CD4-positive, alpha-beta T cell treated with Interleukin-2 at 100 ng/mL for 4 hours (primary cell): ENCODE results near the gene ITGA3.
"Not testable (repeated sequence)": the region's sequence is repeated elsewhere in the genome, so short reads cannot be mapped to it uniquely, and the experiment has no call there.

ENCODE experiments used
- DNase-seq: peaks from one replicate; pipeline ENCODE4 v3.0.0-alpha.2; 2020; ENCODE audit warnings: low spot score

The ITGA3 gene

GRCh38 chr17:50052241-50052796 is 3.6 kb upstream of the ITGA3 start:
- no peak for DNase-seq

GRCh38 chr17:50052822-50053653 is 2.9 kb upstream of the ITGA3 start:
- no peak for DNase-seq

DNA sequence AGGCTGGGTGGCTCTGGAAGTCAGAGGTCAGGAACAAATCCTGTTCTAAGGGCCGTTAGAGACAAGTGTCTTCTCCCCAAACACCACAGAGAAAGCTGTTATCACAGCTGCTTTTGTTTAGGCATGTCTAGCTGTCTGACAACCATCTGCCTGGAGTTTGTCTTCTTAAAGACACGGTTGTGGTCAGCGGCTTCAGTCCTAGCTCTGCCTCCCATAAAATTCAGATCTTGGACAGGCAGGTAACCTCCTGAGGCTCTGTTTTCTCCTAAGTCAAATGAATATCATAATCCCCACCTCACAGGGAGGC is 2.3 kb upstream of the ITGA3 start:
- DNase-seq: no peak

DNA sequence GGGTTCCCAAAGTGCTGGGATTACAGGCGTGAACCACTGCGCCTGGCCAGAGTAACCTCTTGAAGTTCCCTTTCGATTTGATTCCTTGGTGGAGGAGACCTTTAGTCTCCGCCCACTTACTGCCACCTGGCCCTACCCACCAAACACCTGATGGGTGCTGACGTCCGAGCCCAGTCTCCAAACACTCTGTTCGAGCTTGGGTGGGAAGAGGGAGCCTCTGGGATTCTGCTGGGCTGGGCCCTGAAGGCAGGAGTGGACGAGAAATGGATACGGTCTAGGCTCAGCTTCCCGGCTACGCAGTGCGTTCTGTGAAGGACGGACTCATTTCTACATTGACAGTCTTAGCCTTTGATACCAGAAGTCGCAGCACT is 870 bp upstream of the ITGA3 start:
- peak; percentile 18 for DNase-seq

DNA sequence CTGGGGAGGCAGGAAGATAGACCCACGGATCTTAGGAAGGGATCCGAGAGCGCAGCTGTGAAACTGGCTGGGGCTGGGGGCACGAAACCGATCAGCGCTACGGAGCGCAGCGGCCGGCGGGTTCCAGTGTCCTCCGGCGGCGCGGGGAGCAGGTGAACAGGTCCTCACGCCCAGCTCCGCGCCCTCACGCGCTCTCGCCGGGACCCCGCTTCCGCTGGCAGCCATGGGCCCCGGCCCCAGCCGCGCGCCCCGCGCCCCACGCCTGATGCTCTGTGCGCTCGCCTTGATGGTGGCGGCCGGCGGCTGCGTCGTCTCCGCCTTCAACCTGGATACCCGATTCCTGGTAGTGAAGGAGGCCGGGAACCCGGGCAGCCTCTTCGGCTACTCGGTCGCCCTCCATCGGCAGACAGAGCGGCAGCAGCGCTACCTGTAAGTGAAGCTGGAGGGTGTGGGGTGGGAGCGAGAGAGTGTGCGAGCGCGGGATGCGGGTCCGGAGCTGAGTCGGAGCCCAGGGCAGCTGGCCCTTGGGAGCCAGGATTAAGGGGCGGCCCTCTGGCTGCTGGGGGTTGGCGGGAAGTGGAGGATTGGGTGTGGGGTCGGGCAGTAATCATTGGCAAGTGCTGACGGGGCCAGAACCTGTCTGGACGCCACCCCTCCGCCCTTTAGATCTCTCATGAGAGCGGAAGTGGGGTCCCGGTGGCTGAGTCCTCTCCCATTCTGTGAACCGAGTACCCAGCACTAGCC is 479 bp downstream of the ITGA3 start:
- peak; percentile 60 for DNase-seq

DNA sequence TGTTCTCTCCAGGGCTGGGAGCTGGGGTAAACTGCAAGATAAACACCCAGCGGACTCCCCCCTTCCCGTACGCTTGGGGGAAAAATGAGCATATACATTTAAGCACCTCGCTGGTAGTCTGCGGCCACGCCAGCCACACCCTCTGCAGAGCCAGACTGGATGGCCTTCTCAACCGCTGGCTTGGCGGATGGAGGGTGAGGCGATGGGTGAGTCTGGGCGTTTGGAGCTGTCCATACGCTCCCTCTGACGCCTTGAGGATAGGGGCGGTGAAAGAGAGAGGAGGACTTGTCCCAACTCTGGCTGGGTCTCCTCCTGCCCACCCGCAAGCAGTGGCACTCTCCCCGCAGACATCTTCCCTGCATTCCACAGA is 1.0 kb downstream of the ITGA3 start:
- no peak for DNase-seq

DNA sequence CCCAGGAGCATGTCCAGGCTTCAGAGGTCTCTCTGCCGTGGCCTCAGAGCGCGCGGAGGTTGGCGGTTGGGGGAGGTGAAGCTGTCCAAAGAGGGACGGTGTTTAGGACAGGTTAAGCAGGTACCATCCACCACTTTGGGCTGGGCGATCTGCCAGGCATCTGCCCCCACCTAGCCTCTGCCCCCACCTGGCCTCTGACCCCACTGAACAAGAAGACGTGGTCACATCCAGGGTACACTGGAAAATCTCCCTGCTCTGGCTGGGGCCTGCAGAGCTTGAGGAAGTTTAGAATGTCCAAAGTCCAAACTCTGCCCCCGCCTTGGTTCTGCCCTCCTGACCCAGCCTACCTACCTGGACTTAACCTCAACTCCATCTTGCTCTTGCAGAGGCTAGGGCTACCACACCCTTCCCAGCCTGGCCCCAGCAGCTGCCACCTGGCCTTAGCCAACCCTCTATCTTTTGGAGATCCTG is 1.6 kb downstream of the ITGA3 start:
- DNase-seq: no peak

DNA sequence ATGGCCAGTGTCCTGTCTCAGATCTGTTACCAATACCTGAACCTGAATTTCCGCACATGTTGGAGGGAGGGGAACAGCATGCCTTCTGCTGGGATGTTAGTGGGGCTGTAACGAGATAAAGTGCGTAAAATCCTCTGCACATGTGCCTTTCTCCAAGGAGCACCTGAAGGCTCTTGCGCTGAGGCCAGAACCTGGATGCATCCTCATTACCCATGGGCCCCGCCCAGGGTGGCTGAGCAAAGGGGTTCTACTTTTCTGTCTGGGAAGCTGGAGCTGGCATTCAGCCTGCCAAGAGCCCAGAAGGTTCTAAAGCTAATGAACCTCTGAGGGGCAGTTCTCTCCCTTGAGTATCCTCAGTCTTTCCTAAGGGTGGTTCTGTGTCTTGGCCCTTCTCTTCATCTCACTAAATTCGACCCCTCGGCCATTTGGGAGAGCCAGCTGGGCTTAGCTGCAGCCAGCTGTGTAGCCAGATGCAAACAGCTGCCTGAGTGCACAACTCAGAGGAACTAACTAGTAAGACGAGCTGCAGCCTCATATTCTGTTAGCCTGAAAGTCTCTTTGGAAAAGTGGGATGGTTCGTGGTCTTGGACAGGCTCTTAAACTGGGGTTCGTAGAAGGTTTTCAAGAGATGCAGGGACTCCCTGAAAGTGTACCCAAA is 2.5 kb downstream of the ITGA3 start:
- no peak for DNase-seq

GRCh38 chr17:50059256-50059655 is 3.3 kb downstream of the ITGA3 start:
- no peak for DNase-seq

GRCh38 chr17:50059759-50060273 is 3.9 kb downstream of the ITGA3 start:
- no peak for DNase-seq

GRCh38 chr17:50060951-50061712 is 5.2 kb downstream of the ITGA3 start:
- no peak for DNase-seq

DNA sequence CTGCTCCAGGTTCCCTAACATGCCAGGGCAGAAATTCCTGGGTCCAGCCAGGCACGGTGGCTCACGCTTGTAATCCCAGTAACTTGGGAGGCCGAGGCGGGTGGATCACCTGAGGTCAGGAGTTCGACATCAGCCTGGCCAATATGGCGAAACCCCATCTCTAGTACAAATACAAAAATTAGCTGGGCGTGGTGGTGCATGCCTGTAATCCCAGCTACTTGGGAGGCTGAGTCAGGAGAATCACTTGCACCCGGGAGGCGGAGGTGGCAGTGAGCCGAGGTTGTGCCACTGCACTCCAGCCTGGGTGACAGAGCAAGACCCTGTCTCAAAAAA is 5.8 kb downstream of the ITGA3 start:
- not testable (repeated sequence) for DNase-seq

DNA sequence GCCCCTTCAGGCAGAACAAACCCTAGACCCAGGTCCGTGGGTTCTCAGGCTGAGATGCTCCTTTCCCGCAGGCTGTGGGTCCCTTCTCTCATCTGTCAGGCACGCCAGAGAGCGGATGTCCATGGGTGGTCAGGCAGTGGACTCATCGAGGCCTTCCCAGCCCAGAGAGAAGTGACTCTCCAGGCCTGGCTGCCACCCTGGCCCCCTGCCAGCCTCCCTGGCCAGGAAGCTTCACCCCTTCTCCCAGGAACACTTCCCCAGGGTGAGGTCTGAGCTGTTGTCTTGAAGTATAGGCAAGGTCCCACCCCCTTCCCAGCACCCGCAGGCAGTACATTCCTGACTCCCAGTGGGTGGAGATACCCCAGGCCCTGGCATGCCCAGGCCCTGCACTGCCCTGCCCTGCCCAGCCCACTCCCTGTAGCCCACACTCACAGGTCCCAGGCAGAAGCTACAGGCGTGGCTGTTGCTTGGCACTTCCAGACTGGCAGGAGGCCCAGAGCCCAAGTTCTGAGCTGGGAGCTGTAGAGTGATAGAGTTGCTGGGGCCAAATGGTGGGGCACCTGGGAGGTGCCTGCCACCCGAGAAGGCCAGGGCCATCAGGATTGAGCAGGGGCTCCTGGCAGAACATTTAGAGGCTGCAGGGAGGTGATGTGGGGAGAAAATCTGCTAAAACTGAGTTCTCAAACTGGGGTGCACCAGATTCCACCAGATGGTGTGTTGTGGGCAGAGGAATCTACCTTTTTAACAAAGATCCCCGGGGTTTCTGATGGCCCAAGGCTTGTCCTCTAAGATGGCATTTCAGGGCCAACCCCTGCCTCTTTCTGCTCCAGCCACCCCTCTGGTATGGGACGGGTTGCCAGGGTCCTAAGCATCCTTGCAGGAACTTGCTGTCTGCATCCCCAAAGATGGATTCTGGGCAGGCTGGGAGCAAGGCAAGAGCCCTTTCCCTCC is 6.7 kb downstream of the ITGA3 start:
- no peak for DNase-seq

GRCh38 chr17:50063561-50064252 is 7.8 kb downstream of the ITGA3 start:
- DNase-seq: no peak

DNA sequence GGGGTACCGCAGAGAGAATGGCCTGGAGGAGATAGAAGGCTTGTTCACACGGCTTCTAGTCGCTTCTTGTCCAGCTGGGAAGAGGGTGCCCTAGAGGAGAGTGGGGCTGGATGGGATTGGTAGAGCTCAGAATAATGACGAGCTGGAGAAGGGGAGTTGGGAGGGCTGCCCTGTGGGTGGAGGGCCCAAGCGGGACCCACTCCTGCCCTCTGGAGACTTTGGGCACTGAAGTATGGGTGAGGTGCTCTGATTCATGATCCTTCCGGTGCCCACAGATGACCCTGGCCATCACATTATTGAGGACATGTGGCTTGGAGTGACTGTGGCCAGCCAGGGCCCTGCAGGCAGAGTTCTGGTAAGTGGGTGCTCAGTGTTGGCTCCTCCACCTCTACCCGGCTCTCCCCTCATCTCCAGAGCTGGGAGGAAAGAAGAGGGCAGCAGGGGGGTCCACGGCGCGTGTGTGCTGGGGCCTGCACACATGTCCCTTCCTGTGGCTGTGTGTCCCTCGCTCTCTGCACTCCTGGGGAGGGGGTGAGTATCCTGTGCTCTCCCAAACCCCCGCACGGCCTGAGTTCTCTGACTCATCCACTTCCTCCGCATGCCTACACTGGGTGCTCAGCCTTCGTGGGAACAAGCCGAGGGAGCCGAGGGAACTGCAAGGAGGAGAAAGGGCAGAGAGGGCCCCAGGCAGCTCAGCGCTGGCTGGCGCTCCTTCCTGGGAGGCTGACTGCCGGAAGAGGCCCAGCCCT is 8.5 kb downstream of the ITGA3 start:
- DNase-seq: no peak

DNA sequence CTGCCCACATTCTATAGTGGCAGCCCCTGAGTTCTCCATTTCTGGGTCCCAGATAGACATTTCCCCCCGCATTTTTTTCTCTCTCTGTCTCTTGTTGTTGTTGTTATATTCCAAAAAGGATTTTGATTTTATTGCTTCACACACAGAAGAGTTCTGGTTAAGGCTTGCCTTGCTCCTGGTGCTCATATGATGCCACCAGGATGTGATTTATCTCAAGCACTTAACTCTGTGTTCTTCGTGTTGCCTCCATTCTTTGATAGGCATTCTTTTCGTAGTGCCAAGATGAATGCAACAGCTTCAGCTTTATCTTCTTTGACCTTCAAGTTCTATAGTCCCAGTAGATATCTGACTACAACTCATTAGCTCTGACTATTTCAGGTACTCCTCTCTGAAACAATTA is 9.1 kb downstream of the ITGA3 start:
- no peak for DNase-seq

GRCh38 chr17:50066995-50067394 is 11.1 kb downstream of the ITGA3 start:
- DNase-seq: no peak

- no peak for DNase-seq
Observed at GRCh38 chr17:50067996-50068395, 12.1 kb downstream of the ITGA3 start.

GRCh38 chr17:50070908-50071680 is 15.2 kb downstream of the ITGA3 start:
- no peak for DNase-seq
